BJ (cell line): ENCODE results near the gene RASSF5. TPM values are rescaled to one million over a fixed set of nuclear protein-coding genes. Genes with fewer than 3 reads are reported as not detected.
"Not testable (repeated sequence)": the region's sequence is repeated elsewhere in the genome, so short reads cannot be mapped to it uniquely, and the experiment has no call there.

Experiments
- CTCF ChIA-PET: fragments of 350-600 bp; formaldehyde crosslinking; extraction: SDS; loops from one replicate; lab custom pipeline; 2021; ENCODE audit warnings: antibody characterized with exemption, inconsistent platforms; lab: Yijun Ruan, JAX
- POLR2A ChIA-PET: fragments of 300-600 bp; sonication (Branson Sonifier 250); formaldehyde crosslinking; extraction: SDS; loops from one replicate; lab custom pipeline; 2021; ENCODE audit warnings: antibody characterized with exemption; lab: Charles Lee
- DNase-seq: peaks from one replicate; pipeline ENCODE4 v3.0.0-alpha.2; 2011; ENCODE audit warnings: low read depth
- H3K27me3 ChIP-seq: 2 replicates; pipeline ENCODE4 v1.6.0; 2011; ENCODE audit warnings: low read length; ENCODE audit not compliant: control insufficient read depth, insufficient read depth
- H3K36me3 ChIP-seq: 2 replicates; pipeline ENCODE4 v1.5.1; 2011; ENCODE audit warnings: low read length; ENCODE audit not compliant: control insufficient read depth, insufficient read depth
- H3K4me3 ChIP-seq: 2 replicates; pipeline ENCODE4 v1.5.1; 2011; ENCODE audit warnings: low read depth, mild to moderate bottlenecking, control low read depth, low read length
- CTCF ChIP-seq: IDR thresholded peaks from 2 replicates; pipeline ENCODE4 v1.5.1; 2011; ENCODE audit warnings: low read depth, mild to moderate bottlenecking, control low read depth, inconsistent platforms, low read length, moderate library complexity; ENCODE audit not compliant: insufficient read depth
- polyA plus RNA-seq: library from polyadenylated mRNA; depleted of rRNA; stranded (reverse); fragments of >200 nt; gene quantifications from 2 replicates; pipeline ENCODE4 v1.2.3, GENCODE V29; 2011

The RASSF5 gene
- polyA plus RNA-seq, 1 experiment, result 2.1 TPM

DNA sequence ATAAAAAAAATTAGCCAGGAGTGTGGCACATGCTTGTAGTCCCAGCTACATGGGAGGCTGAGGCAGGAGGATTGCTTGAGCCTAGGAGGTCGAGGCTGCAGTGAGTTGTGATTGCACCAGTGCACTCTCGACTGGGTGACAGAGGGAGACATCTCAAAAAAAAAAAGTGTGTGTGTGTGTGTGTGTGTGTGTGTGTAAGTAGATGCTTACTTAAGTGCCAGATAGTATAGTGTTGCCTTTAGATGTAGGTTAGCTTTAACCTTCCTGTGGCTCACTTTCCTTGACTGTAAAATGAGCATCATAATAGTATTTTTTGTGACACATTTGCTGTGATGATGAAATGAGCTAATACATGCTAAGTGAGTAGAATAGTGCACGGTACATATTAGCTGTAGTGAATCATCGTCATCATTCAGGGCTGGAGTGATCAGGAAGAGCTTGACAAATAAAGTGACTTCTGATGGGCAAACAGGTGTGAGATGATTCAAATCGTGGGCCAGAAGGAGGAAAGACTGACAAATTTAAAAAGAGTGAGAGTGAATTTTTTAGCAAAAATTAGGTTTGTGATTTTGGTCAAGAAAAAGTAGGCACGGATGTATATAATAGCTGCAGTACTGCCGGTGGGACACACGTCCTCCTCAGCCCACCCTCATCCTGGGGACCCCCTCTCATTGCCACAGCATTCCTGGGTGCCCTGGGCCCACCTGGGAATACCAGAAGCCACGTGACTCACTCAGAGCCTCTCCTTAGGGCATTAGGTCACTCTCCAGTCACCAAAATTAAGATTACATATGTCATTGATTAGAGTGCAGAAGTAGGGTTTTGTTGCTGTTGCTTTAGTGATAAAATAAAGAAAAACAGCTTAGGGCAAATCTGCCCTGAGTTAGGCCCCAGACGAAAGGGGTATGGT lies 71.0 kb downstream of the RASSF5 start:
- POLR2A ChIA-PET, result no interaction called here
- CTCF ChIA-PET, result interaction anchor here (1.1 to 2.3 kb wide), 4 partner anchors 10 to 99 kb away, joined by 3 to 8 read pairs (median 6); no protein-coding TSS in a partner anchor
- no peak for DNase-seq
- TF ChIP-seq CTCF, result no peak
- H3K27me3 ChIP-seq, result no peaks in the 10 kb centered on the region
- H3K4me3 ChIP-seq, result no peak overlapping the region
- H3K36me3 ChIP-seq, result no peaks in the 10 kb centered on the region

GRCh38 chr1:206578978-206579374 lies 71.6 kb downstream of the RASSF5 start:
- POLR2A ChIA-PET, result no interaction called here
- no peak for TF ChIP-seq CTCF
- CTCF ChIA-PET, result interaction anchor here (0.7 to 2.3 kb wide), 4 partner anchors 11 to 100 kb away, joined by 3 to 8 read pairs (median 4); no protein-coding TSS in a partner anchor
- no peaks in the 10 kb centered on the region for H3K36me3 ChIP-seq
- no peaks in the 10 kb centered on the region for H3K27me3 ChIP-seq
- H3K4me3 ChIP-seq, result no peak overlapping the region
- DNase-seq, result no peak

DNA sequence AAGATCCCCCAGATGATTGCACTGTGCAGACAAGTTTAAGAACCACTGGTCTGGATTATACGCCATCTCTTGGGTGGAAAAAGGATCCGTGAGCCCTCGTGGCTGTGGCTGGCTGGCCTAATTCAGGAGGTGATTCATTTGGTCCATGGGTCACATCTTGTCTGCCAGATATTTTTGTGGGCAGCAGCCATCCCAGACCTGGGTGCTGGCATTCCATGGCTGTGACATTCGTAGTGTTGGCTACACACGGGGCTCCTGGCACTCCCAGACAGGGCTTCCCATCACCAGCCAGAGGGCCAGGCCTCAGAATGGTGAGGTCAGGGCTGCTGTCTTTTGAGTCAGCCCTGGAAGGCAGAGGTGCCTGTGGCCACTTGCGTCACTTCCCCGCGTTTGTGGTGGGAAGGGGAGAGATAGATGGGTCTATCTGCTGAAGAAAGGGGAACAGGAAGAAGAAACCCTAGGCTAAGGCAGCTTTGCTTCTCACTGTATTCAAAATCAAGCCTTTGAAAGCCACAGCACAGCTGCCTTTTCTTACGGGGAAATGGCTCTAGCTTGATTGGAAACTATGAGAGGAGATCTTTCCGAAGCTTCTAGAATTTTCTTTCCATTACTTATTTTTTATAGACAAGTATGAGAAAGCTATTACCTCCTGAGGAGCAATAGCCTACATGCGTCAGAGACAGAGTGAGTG lies 72.6 kb downstream of the RASSF5 start:
- no peak overlapping the region for H3K4me3 ChIP-seq
- TF ChIP-seq CTCF, result no peak
- H3K27me3 ChIP-seq, result no peaks in the 10 kb centered on the region
- no peak for DNase-seq
- H3K36me3 ChIP-seq, result no peaks in the 10 kb centered on the region
- ChIA-PET CTCF (interaction anchor here (0.7 to 2.5 kb wide), 9 partner anchors 13 to 100 kb away, joined by 3 to 22 read pairs (median 4); no protein-coding TSS in a partner anchor), POLR2A (no interaction called here)

- H3K4me3 ChIP-seq, result no peak overlapping the region
- H3K36me3 ChIP-seq, result no peaks in the 10 kb centered on the region
- ChIA-PET CTCF (interaction anchor here (0.6 to 2.5 kb wide), 11 partner anchors 14 to 109 kb away, joined by 3 to 22 read pairs (median 4); no protein-coding TSS in a partner anchor), POLR2A (no interaction called here)
- no peak for DNase-seq
- H3K27me3 ChIP-seq, result no peaks in the 10 kb centered on the region
- no peak for TF ChIP-seq CTCF
Measured at GRCh38 chr1:206580438-206581113, 73.2 kb downstream of the RASSF5 start.

GRCh38 chr1:206581114-206581497 lies 73.8 kb downstream of the RASSF5 start:
- H3K27me3 ChIP-seq, POLR2A ChIA-PET, DNase-seq, H3K36me3 ChIP-seq, H3K4me3 ChIP-seq: not testable (repeated sequence)
- CTCF ChIA-PET, result interaction anchor here (0.6 to 2.5 kb wide), 7 partner anchors 14 to 109 kb away, joined by 3 to 22 read pairs (median 4); no protein-coding TSS in a partner anchor
